Liver (tissue), 5 donors: ENCODE data around the gene KDM3A. TPM values are rescaled to one million over a fixed set of nuclear protein-coding genes. Genes with fewer than 3 reads are reported as not detected.

Experiments
- polyA plus RNA-seq, 2 donors: library from polyadenylated mRNA; stranded (reverse) in 1 of 2; unstranded in 1 of 2; fragments of 200-250 nt in 1 of 2; fragments of >200 nt in 1 of 2; fragmentation: Nextera tagmentation in 1 of 2; extraction: Ambion mirVana in 1 of 2; gene quantifications; one replicate each; pipeline versions ENCODE4 v1.2.1 to v1.2.3, GENCODE V29; 2013 to 2015
- small RNA-seq: library from RNA; depleted of rRNA; stranded (forward); fragments of <200 nt; gene quantifications from one replicate; pipeline ENCODE3, GENCODE V24; 2014
- total RNA-seq, 2 donors: library from RNA; depleted of rRNA; stranded (reverse); fragments of >200 nt; gene quantifications; one replicate each; pipeline ENCODE4 v1.2.3, GENCODE V29; 2014
- donor health status: healthy.
- donor health status: healthy.
- donor health status: healthy.

The KDM3A gene
- total and polyA plus RNA-seq, 4 donors, result 3.9 to 19.8 (median 8.3) TPM

Small RNA genes within 50 kb of the gene (small RNA-seq; reads per million reads assigned to genes)
- not detected for gene RNU6-640P

Other genes with a start within 250 kb of the KDM3A start
- gene IMMT, start 245.9 kb upstream of the KDM3A start, total RNA-seq, result 10 to 100 TPM; 38.3 to 48.3 TPM
- 10 to 100 TPM; 45.5 to 49.1 TPM for gene IMMT, start 245.9 kb upstream of the KDM3A start, polyA plus RNA-seq
- gene MRPL35, start 241.9 kb upstream of the KDM3A start, total RNA-seq, result 10 to 100 TPM; 19.8 to 32.3 TPM
- 10 to 100 TPM; 33.8 to 36.9 TPM for gene MRPL35, start 241.9 kb upstream of the KDM3A start, polyA plus RNA-seq
- gene REEP1, start 103.7 kb upstream of the KDM3A start, total RNA-seq, result 1 to 10 TPM; 1.0 to 1.7 TPM
- under 1 TPM; 0.46 to 0.78 TPM for gene REEP1, start 103.7 kb upstream of the KDM3A start, polyA plus RNA-seq
- 10 to 100 TPM; 20.6 to 25.0 TPM for gene CHMP3, start 122.1 kb downstream of the KDM3A start, total RNA-seq
- gene CHMP3, start 122.1 kb downstream of the KDM3A start, polyA plus RNA-seq, result 10 to 100 TPM; 23.0 to 25.1 TPM
- 10 to 100 TPM; 18.5 to 38.2 TPM for gene RNF103, start 182.5 kb downstream of the KDM3A start, total RNA-seq
- gene RNF103, start 182.5 kb downstream of the KDM3A start, polyA plus RNA-seq, result 10 to 100 TPM; 15.4 to 20.4 TPM